Activated CD4-positive, alpha-beta T cell treated with anti-CD3 and anti-CD28 coated beads, Interleukin-10, Interleukin-2, amounts not matched to agents 100 ng/mL and 50 ng/mL, durations not matched to agents 16 hours and 8 hours (primary cell): ENCODE results near the gene FAM3C.
A peak's percentile ranks its signal among the peaks of the same experiment; 100 is the strongest.

Experiments used
- DNase-seq: peaks from one replicate; pipeline ENCODE4 v3.0.0-alpha.2; 2020

The FAM3C gene

DNA sequence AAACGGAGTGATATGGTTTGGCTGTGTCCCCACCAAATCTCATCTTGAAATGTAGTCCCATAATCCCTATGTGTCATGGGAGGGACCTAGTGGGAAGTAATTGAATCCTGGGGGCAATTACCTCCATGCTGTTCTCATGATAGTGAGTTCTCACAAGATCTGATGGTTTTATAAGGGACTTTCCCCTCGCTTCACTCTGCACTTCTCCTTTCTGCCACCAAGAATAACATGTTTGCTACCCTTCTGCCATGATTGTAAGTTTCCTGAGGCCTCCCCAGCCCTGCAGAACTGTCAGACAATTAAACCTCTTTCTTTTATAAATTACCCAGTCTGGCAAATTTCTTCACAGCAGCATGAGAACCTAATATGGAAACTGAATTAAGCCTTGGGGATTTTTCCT is 19.1 kb downstream of the FAM3C start:
- DNase-seq = no peak

DNA sequence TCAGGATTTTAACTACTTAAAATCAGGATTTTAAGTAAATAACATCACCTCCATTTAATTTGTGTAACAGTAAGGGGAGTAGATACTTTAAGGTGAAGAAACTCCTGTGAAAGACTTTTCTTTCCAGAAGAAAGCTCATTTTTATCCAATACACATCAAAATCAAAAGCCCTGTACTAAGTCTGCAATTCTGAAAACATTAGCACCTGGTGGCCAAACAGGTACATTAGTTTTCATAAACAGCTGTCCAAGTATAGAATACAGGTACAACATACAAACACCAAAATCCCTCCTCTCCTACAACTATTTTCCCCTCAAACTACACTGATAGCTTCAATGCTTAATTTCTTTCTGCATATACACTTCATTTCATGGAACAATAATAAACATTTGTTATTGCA is 22.9 kb downstream of the FAM3C start:
- DNase-seq = no peak

- DNase-seq = peak; percentile 70
These were observed 23.6 kb downstream of the FAM3C start for GRCh38 chr7:121372376-121373010.

DNA sequence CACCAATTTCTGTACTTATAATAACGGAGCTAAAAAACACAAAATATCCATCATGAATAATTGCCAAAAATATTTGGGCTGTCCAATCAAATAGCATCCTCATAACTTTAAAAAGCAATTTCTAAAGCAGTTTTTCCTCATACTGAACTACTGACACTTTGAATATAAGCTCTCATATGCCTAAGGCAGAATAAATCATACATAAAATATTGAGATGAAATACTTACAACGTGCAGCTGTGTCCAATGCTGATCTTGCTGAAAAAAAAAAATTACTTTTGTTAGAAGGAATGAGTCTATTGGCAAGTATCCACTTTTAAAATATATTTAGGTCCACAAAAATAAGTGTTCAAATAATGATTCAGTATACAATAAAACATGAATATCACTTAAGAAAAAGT is 24.2 kb downstream of the FAM3C start:
- DNase-seq = no peak

GRCh38 chr7:121371367-121371766 is 24.7 kb downstream of the FAM3C start:
- no peak for DNase-seq

GRCh38 chr7:121369462-121369861 is 26.6 kb downstream of the FAM3C start:
- peak; percentile 9 for DNase-seq

DNA sequence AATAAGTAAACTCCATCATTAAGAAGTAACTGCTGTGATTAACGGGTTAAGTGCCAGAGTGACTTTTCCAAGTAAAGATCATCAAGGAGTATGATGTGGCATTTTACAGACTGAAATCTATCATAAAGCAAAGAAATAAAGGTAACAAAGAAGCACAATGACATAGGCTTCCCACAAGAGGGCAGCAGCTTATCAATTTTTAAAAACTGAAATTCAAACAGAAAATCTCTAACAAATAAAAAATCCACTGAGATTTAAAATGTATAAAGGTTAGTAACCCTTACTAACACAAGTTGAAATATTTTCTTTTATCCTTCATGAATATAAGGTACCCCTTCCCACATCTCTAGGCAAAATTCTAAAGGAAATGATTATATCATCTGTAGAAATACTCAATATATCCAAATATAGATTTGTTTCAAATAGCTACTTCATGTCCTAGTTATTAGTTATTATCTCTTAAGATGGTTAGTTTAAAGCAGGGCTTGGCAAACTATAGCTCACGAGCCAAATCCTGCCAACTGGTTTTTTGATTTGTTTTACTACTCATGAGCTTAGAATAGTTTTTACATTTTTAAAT is 29.2 kb downstream of the FAM3C start:
- DNase-seq = peak; percentile 45

DNA sequence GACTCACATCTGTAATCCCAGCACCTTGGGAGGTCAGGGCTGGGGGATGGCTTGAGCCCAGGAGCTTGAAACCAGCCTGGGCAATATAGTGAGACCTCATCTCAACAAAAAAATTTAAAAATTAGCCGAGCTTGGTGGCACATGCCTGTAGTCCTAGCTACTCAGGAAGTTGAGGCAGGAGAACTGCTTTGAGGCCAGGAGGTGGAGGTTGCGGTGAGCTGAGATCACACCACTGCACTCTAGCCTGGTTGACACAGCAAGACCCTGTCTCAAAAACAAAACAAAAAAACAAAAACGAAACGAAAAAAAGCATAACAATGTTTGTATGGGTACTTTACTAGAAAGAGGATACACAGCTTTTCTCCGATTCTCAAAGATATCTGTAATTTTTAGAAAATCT is 35.5 kb downstream of the FAM3C start:
- DNase-seq = no peak

GRCh38 chr7:121355574-121355973 is 40.5 kb downstream of the FAM3C start:
- DNase-seq = no peak

GRCh38 chr7:121352323-121352722 is 43.8 kb downstream of the FAM3C start:
- no peak for DNase-seq

- no peak for DNase-seq
These were observed 44.4 kb downstream of the FAM3C start for GRCh38 chr7:121351682-121352081.

- DNase-seq = no peak
These were observed 51.6 kb downstream of the FAM3C start for GRCh38 chr7:121344497-121344896.

DNA sequence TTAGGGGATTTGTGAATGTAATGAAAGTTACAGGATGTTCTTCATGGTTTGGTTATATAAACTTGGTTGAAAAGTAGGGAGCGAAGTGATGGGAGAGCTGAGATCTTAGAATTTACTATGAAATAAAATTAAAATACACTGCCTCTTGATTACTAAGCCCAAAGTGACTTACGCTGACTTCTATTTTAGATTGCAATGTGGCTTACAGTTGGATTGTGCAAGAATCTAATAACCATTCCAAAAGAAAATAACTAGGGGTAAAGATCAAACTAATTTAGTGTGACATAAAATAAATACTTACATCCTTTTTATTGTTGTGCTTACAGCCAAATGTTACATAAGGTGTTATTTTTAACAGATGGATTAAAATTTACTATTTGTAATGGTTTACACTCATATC is 52.0 kb downstream of the FAM3C start:
- DNase-seq = no peak

DNA sequence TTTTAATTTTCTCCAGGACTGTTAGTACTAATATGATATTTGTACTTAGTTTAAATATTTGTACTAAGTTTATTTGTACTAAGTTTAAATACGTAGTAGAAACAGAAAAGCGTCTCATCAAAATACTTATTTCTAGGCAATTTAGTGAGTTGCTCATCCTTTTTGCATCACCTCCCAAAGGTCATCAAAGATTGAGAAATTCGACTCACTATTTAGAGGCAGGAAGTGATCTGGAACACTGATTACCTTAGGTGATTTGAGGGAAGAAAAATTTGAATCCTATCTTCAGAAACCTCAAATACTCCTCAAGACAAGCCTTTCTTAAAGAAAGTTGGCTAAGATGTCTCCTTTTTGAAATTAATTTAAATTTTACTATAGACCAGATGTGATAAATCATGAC is 52.8 kb downstream of the FAM3C start:
- DNase-seq = no peak

GRCh38 chr7:121342631-121343030 is 53.5 kb downstream of the FAM3C start:
- no peak for DNase-seq

DNA sequence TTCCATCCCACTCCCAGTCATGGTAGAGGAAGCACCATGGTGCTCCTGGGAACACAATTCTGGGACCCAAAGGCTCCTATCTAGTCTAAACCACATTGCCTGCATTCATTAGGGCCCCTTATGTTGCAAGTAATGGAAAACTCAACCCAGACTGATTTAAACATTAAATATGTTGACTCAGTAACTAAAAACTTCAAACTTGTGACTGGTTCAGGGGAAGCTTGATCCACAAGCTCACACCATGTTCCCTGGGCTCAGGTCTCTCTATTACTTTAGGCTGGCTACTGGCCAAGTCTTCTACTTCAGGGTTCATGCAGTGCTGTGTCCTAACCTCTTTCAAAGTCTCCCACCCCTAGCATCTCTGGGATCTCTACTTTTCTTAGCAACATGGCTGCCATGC is 54.2 kb downstream of the FAM3C start:
- no peak for DNase-seq

DNA sequence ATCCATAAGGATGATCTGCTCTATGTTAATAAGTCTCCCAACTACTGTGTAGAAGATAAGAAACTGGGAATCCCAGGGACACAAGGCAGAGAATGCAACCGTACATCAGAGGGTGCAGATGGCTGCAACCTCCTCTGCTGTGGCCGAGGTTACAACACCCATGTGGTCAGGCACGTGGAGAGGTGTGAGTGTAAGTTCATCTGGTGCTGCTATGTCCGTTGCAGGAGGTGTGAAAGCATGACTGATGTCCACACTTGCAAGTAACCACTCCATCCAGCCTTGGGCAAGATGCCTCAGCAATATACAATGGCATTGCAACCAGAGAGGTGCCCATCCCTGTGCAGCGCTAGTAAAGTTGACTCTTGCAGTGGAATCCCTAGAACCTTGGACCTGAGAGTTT is 57.0 kb downstream of the FAM3C start:
- DNase-seq = no peak

- no peak for DNase-seq
These were observed 58.7 kb downstream of the FAM3C start for GRCh38 chr7:121337398-121337797.

GRCh38 chr7:121336579-121336978 is 59.5 kb downstream of the FAM3C start:
- DNase-seq = no peak

DNA sequence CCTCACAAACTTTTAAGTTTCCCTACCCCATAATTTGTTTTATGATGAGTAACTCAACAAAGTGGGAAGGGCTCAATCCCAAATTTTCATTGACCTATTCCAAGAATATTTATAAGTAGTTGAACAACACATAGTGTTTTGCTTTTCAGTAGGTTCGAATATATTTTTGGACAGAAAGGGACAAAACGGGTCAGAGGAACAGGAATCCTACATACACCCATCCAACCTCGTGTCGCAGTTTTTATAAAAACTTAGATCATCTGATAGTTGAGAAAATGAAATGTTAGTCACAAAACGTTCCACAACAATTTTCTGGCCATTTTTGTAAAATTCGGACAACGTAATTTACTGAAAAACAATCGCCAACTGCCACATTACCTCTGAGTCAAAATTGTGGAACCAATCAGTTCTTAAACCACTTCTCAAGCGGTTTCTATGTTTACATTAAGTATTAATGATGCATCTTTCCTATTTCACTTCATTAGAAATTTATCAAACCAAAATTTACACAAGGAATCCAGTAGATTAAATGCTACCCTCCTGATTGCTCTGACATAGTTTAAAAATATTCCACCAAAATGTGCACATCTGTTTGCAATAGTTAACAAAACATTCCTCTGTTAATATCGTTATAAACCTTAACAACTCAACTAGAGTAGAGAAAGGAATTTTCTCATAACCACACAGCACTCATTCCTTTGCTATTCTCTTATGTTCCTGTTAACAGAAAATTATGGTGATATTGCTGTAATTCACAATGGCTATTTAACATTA is 61.0 kb downstream of the FAM3C start:
- DNase-seq = no peak

DNA sequence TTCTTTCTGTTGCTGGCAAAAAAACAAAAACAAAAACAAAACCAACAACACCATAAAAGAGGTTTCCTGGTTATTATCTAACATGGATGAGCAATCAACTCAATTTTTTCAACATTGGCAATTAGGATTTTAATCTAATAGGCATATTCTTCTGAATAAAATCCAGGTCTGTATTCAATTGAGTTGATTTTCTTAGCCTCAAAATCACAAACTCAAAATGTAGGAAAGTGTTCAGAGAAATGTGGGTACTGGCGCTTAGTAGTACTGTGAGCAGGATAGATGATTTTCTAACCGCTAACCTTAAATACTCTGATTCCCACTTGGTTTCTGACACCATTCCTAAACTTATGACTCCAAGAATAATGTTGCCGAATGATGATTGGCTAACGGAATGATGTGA is 61.7 kb downstream of the FAM3C start:
- DNase-seq = no peak

DNA sequence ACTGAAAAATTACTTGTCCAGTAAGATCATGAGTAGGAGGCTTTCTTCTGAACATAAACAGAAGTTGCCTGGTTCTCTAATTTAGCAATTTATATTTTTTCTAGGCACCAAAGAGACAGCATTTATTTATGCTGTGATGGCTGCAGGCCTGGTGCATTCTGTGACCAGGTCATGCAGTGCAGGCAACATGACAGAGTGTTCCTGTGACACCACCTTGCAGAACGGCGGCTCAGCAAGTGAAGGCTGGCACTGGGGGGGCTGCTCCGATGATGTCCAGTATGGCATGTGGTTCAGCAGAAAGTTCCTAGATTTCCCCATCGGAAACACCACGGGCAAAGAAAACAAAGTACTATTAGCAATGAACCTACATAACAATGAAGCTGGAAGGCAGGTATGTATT is 64.5 kb downstream of the FAM3C start:
- no peak for DNase-seq

DNA sequence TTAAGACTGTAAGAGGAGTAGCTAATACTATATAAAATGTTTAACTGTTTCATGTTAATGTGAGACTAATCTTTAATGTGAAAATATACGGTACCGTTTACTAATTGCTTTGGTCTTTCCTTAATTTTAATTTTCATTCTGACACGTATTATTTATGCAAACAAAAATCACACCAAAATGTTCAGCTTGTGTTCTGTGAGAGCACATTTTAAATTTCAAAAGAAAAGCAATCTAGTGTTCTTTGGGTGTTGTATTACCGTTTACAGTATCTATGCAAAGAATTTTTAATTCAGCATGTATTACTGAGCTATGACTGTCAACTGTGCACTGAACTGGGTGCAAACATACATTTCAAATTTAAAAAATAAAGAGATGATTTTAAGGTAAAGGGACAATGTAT is 65.1 kb downstream of the FAM3C start:
- no peak for DNase-seq

GRCh38 chr7:121330053-121330833 is 65.9 kb downstream of the FAM3C start:
- no peak for DNase-seq
